ENCODE results near the gene LHX2. TPM values are rescaled to one million over a fixed set of nuclear protein-coding genes. Genes with fewer than 3 reads are reported as not detected.
A peak's percentile ranks its signal among the peaks of the same experiment; 100 is the strongest.

LHX2 gene
- total RNA-seq, 1 experiment from 2014 or later: not detected

DNA sequence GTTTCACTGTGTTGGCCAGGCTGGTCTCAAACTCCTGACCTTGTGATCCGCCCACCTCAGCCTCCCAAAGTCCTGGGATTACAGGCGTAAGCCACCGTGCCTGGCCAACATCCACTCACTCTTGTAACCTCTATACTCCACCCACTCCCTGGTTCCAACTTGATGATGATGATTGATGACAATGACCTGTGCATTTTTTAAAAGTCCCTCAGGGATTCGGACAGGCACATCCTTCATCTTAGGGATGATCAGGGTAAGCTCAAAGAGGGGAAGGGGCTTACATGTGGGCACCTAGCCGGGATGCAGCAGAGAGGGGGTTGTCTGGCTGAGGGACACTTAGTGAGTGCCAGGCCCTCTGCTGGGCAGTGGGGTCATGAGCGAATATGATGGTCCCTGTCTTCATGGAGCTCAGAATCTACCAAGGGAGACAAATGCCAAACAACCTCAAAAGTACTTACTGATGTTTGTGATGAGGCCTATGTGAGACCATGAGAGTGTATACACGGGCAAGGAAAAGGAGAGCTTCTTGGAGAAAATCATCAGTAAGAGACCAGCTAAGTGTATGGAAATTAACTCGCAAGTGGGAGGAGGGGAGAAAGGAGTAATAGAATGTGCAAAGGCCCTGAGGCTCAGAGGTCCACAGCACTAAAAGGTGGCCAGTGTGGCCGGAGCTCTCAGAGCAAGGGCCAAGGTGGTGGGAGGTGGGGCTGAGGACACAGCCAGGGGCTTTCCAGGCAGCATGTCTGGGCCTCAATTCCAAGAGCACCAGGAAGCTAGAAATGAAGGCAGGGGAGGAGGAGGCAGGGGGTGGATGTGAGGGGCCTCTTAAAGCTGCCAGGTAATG is 27.4 kb downstream of the LHX2 start:
- H3K79me2 ChIP-seq (ENCODE audit: low read length): no peaks in the 10 kb centered on the region
- no peak overlapping the region for H3K4me3 ChIP-seq (ENCODE audit: low read length)
- H3K27me3 ChIP-seq (ENCODE audit: low read length): no peaks in the 10 kb centered on the region
- DNase-seq: no peak
- no peak overlapping the region for H3K9ac ChIP-seq (ENCODE audit: low read length)
- no peaks in the 10 kb centered on the region for H3K36me3 ChIP-seq (ENCODE audit: insufficient read depth, low read length)
- H4K20me1 ChIP-seq (ENCODE audit: insufficient read depth, low read depth, low read length): no peaks in the 10 kb centered on the region
- no peak overlapping the region for H3K27ac ChIP-seq (ENCODE audit: low read length)
- H3K9me2 ChIP-seq (replicated peaks; ENCODE audit: insufficient read depth, low read length): no peaks in the 10 kb centered on the region
- no peak overlapping the region for H2AFZ ChIP-seq (ENCODE audit: low read length)
- no peaks in the 10 kb centered on the region for H3K9me3 ChIP-seq (ENCODE audit: low read length)
- H3K4me2 ChIP-seq (ENCODE audit: low read depth, low read length, poor library complexity, severe bottlenecking): no peak overlapping the region
- peaks cover 5% of the 10 kb centered on the region for H3K4me1 ChIP-seq (ENCODE audit: low read length)

DNA sequence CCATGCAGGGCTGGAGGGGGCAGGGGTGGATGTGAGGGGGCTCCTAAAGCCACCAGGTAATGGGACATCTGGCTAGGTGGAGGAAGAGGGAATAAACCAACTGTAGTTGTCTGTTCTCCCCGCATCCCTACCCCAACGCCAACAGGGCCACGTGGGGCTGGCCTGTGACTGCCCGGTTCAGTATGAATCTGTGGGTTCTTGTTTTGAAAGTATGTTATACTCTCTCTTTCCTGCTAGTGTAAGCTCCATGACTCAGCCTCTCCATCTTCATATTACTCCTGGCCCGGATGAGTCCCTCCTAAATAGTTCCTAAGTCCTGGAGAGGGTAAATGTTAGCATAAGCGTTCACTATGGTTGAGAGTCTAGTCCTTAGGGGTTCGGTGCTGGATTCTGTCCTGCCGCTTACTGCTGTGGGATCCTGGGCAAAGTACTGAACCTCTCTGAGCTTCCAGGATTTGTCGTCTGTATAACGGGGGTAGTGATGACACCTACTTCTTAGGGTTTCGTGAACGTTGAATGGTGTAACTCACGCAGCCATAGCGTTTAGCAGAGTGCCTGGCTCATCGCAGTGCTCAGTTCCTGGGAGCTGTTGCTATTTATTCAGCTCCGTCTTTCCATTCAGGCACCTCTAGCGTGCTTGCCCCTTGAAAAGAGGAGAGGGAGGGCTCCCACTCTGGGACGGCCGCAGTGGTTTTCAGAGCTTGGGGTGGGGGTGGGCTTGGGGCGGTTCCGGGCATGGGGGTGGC is 28.8 kb downstream of the LHX2 start:
- DNase-seq: no peak

DNA sequence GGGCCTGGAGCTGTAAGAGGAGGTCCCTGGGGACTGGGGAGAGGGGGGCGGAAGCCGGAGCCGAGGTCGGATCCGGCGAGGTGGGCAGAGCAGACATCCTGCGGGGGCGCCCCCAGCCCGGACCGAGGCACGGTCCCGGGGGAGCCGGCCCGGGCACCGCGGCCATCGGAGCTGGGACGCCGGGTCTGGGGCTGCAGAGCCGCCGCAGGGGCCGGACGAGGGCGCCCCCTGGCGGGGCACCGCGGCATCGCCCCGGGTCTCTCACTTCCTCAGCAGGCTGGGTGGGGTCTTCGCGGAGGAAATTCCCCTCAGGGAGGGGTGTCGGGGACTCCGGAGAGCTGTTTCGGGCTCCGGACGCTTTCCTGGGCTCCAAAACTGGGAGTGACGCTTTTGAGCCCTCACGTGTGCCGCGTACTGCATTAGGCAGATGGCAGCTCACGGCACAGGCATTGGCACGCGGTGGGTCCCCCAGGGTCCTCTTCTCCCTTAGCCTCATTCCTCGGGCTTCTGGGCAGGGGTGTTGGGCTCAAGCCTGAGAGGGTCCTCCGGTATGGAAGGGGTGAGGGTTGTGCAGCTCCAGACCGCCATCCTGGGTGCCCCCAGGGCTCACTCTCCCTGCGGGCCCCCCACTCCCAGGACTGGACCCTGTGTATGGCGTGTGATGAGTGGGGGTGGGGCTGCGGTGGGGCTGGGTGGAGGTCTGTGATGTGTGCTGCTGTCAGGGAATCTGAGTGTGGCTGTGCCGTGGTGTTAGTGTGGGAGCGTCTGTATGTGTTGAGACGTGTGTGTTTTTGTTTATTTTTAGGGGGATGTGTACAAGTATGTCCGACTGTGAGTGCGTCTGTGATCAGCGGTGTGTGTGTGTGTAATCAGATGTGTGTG is 29.6 kb downstream of the LHX2 start:
- no peaks in the 10 kb centered on the region for H3K36me3 ChIP-seq (ENCODE audit: insufficient read depth, low read length)
- peak overlapping the region; percentile 47 for H3K4me2 ChIP-seq (ENCODE audit: low read depth, low read length, poor library complexity, severe bottlenecking)
- no peaks in the 10 kb centered on the region for H3K9me3 ChIP-seq (ENCODE audit: low read length)
- H3K27me3 ChIP-seq (ENCODE audit: low read length): no peaks in the 10 kb centered on the region
- H3K4me1 ChIP-seq (ENCODE audit: low read length): peaks cover 5% of the 10 kb centered on the region
- peak overlapping the region; percentile 22; the same call in 1 of the 2 replicates for H3K4me3 ChIP-seq (ENCODE audit: low read length)
- H3K9me2 ChIP-seq (replicated peaks; ENCODE audit: insufficient read depth, low read length): no peaks in the 10 kb centered on the region
- no peak overlapping the region for H3K9ac ChIP-seq (ENCODE audit: low read length)
- H2AFZ ChIP-seq (ENCODE audit: low read length): no peak overlapping the region
- no peaks in the 10 kb centered on the region for H4K20me1 ChIP-seq (ENCODE audit: insufficient read depth, low read depth, low read length)
- H3K79me2 ChIP-seq (ENCODE audit: low read length): no peaks in the 10 kb centered on the region
- no peak overlapping the region for H3K27ac ChIP-seq (ENCODE audit: low read length)
- peak; percentile 63 for DNase-seq

More for the DNA sequence above, 28.8 kb downstream of the LHX2 start:
- Histone ChIP-seq H3K36me3 (ENCODE audit: insufficient read depth, low read length) (no peaks in the 10 kb centered on the region), H3K4me2 (ENCODE audit: low read depth, low read length, poor library complexity, severe bottlenecking) (peak overlapping the region; percentile 47), H3K9me3 (ENCODE audit: low read length) (no peaks in the 10 kb centered on the region), H4K20me1 (ENCODE audit: insufficient read depth, low read depth, low read length) (no peaks in the 10 kb centered on the region), H3K79me2 (ENCODE audit: low read length) (no peaks in the 10 kb centered on the region), H3K27me3 (ENCODE audit: low read length) (no peaks in the 10 kb centered on the region), H2AFZ (ENCODE audit: low read length) (no peak overlapping the region), H3K27ac (ENCODE audit: low read length) (no peak overlapping the region), H3K9me2 (replicated peaks; ENCODE audit: insufficient read depth, low read length) (no peaks in the 10 kb centered on the region), H3K4me3 (ENCODE audit: low read length) (peak overlapping the region; percentile 22; the same call in 1 of the 2 replicates), H3K9ac (ENCODE audit: low read length) (no peak overlapping the region), H3K4me1 (ENCODE audit: low read length) (peaks cover 5% of the 10 kb centered on the region)

DNA sequence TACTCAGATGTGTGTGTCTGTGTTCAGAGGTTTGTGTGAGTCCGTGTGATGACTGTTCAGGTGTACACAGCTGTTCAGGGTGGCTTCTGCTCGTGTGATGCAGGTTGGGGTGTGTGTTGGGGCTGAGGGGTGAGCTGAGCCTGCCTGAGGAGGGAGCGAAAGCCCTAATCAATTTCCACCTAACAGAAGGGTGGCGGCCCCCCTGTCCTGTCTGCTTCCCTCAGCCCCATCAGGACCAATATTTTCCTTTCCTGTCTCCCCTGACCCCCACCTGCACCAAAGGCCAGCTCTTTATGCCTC is 30.2 kb downstream of the LHX2 start:
- H3K4me2 ChIP-seq (ENCODE audit: low read depth, low read length, poor library complexity, severe bottlenecking): no peak overlapping the region
- H3K4me3 ChIP-seq (ENCODE audit: low read length): no peak overlapping the region
- H3K27me3 ChIP-seq (ENCODE audit: low read length): no peaks in the 10 kb centered on the region
- no peaks in the 10 kb centered on the region for H4K20me1 ChIP-seq (ENCODE audit: insufficient read depth, low read depth, low read length)
- H3K9me2 ChIP-seq (replicated peaks; ENCODE audit: insufficient read depth, low read length): no peaks in the 10 kb centered on the region
- H2AFZ ChIP-seq (ENCODE audit: low read length): no peak overlapping the region
- H3K27ac ChIP-seq (ENCODE audit: low read length): no peak overlapping the region
- H3K36me3 ChIP-seq (ENCODE audit: insufficient read depth, low read length): no peaks in the 10 kb centered on the region
- H3K79me2 ChIP-seq (ENCODE audit: low read length): no peaks in the 10 kb centered on the region
- DNase-seq: no peak
- no peak overlapping the region for H3K9ac ChIP-seq (ENCODE audit: low read length)
- peaks cover 5% of the 10 kb centered on the region for H3K4me1 ChIP-seq (ENCODE audit: low read length)
- H3K9me3 ChIP-seq (ENCODE audit: low read length): no peaks in the 10 kb centered on the region

DNA sequence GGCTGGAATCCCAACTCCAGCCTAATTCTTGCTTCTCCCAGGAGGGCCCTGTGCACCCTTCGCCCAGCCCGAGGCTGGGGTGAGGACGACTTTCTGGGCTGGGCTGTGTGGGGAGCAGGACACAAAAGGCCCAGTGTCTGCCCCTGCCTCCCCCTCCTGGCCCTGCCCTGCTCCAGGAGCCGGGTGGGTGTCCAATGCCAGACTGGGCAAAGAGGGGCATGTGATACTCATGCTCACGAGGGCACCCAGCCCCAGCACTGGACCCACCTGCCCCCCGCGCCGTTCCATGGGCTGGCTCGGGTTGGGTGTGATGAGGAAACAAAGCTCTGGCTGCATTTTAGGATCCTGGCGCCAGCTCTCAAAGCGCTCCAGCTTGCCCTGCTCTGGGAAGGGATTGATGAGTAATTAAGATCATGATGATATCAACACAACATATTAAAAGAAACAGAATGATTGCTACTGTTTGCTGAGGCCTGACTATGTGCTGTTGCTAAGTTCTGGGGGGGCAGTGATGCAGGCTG is 30.7 kb downstream of the LHX2 start:
- no peak overlapping the region for H3K4me2 ChIP-seq (ENCODE audit: low read depth, low read length, poor library complexity, severe bottlenecking)
- H3K9me2 ChIP-seq (replicated peaks; ENCODE audit: insufficient read depth, low read length): no peaks in the 10 kb centered on the region
- H3K79me2 ChIP-seq (ENCODE audit: low read length): no peaks in the 10 kb centered on the region
- no peaks in the 10 kb centered on the region for H3K27me3 ChIP-seq (ENCODE audit: low read length)
- no peak overlapping the region for H3K9ac ChIP-seq (ENCODE audit: low read length)
- no peak overlapping the region for H3K27ac ChIP-seq (ENCODE audit: low read length)
- no peak overlapping the region for H3K4me3 ChIP-seq (ENCODE audit: low read length)
- DNase-seq: no peak
- peaks cover 5% of the 10 kb centered on the region for H3K4me1 ChIP-seq (ENCODE audit: low read length)
- H2AFZ ChIP-seq (ENCODE audit: low read length): no peak overlapping the region
- no peaks in the 10 kb centered on the region for H4K20me1 ChIP-seq (ENCODE audit: insufficient read depth, low read depth, low read length)
- H3K9me3 ChIP-seq (ENCODE audit: low read length): no peaks in the 10 kb centered on the region
- no peaks in the 10 kb centered on the region for H3K36me3 ChIP-seq (ENCODE audit: insufficient read depth, low read length)

DNA sequence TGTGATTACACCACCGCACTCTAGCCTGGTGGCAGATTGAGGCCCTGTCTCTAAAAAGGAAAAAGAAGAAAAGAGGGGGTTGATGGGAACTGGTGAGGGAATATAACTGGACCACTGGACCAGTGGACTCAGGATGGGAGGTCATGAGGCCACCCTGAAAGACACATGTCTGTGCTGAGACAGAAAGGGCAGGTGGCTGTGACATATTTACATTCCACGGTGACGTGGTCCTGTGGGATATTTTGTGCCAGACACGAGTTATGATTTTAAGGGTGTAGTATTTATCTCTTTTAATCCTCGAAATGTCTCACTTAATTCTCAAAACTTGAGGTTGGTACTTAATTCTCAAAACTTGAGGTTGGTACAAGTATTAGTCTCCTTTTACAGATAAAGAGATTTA is 32.9 kb downstream of the LHX2 start:
- H3K9me2 ChIP-seq (replicated peaks; ENCODE audit: insufficient read depth, low read length): no peaks in the 10 kb centered on the region
- H3K27me3 ChIP-seq (ENCODE audit: low read length): no peaks in the 10 kb centered on the region
- peaks cover 5% of the 10 kb centered on the region for H3K4me1 ChIP-seq (ENCODE audit: low read length)
- H3K4me3 ChIP-seq (ENCODE audit: low read length): no peak overlapping the region
- H3K79me2 ChIP-seq (ENCODE audit: low read length): no peaks in the 10 kb centered on the region
- no peak for DNase-seq
- no peaks in the 10 kb centered on the region for H4K20me1 ChIP-seq (ENCODE audit: insufficient read depth, low read depth, low read length)
- no peak overlapping the region for H3K4me2 ChIP-seq (ENCODE audit: low read depth, low read length, poor library complexity, severe bottlenecking)
- H3K27ac ChIP-seq (ENCODE audit: low read length): no peak overlapping the region
- no peak overlapping the region for H3K9ac ChIP-seq (ENCODE audit: low read length)
- H3K9me3 ChIP-seq (ENCODE audit: low read length): no peaks in the 10 kb centered on the region
- H2AFZ ChIP-seq (ENCODE audit: low read length): no peak overlapping the region
- no peaks in the 10 kb centered on the region for H3K36me3 ChIP-seq (ENCODE audit: insufficient read depth, low read length)

DNA sequence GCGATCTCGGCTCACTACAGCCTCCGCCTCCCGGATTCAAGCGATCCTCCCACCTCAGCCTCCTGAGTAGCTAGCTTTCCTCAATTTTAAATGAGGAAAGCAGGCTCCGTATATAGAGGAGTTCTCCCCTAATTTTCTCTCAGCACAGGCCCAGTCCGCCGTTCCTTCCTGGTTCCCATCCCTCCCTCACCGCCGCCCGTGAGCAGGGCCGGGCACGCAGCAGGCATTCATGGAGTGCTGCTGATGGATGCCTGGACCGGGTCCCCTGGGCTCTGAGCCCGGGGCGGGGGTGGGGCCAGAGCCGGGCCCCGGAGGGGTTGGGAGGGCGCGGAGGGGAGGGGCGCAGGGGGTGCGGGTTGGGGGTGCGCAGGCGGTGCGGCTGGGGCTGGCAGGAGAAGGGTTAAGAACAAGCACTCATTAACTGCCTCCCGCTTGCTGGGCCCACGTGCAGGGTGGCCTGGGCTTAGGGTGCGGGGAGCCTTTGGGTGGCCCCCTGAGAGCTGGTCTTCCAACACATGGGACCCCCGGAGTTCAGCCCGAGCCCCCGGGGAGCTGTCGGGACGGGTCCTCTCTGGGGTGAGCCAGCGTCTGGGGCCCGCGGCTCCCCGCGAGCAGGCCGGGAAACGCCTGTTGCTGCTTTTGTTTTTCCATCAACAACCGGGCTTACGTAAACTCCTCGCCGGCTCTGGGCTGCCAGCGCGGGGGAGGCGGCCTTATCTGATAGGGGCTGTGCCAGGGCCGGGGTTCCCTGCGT is 33.7 kb downstream of the LHX2 start:
- Histone ChIP-seq H3K79me2 (ENCODE audit: low read length) (no peaks in the 10 kb centered on the region), H3K9me2 (replicated peaks; ENCODE audit: insufficient read depth, low read length) (no peaks in the 10 kb centered on the region), H3K4me1 (ENCODE audit: low read length) (peaks cover 5% of the 10 kb centered on the region), H3K9me3 (ENCODE audit: low read length) (no peaks in the 10 kb centered on the region), H3K27me3 (ENCODE audit: low read length) (no peaks in the 10 kb centered on the region), H3K36me3 (ENCODE audit: insufficient read depth, low read length) (no peaks in the 10 kb centered on the region), H3K27ac (ENCODE audit: low read length) (no peak overlapping the region), H3K9ac (ENCODE audit: low read length) (no peak overlapping the region), H3K4me3 (ENCODE audit: low read length) (no peak overlapping the region), H2AFZ (ENCODE audit: low read length) (no peak overlapping the region), H3K4me2 (ENCODE audit: low read depth, low read length, poor library complexity, severe bottlenecking) (no peak overlapping the region), H4K20me1 (ENCODE audit: insufficient read depth, low read depth, low read length) (no peaks in the 10 kb centered on the region)
- no peak for DNase-seq
